ENCODE data around the gene AOC2. TPM values are rescaled to one million over a fixed set of nuclear protein-coding genes. Genes with fewer than 3 reads are reported as not detected.
"Not testable (repeated sequence)": the region's sequence is repeated elsewhere in the genome, so short reads cannot be mapped to it uniquely, and the experiment has no call there.

The AOC2 gene
- total and polyA plus RNA-seq, 2 of the 13 experiments (the other 11 are each of a cell fraction or from before 2014, with no cell fraction given): 1.2 to 3.3 TPM

DNA sequence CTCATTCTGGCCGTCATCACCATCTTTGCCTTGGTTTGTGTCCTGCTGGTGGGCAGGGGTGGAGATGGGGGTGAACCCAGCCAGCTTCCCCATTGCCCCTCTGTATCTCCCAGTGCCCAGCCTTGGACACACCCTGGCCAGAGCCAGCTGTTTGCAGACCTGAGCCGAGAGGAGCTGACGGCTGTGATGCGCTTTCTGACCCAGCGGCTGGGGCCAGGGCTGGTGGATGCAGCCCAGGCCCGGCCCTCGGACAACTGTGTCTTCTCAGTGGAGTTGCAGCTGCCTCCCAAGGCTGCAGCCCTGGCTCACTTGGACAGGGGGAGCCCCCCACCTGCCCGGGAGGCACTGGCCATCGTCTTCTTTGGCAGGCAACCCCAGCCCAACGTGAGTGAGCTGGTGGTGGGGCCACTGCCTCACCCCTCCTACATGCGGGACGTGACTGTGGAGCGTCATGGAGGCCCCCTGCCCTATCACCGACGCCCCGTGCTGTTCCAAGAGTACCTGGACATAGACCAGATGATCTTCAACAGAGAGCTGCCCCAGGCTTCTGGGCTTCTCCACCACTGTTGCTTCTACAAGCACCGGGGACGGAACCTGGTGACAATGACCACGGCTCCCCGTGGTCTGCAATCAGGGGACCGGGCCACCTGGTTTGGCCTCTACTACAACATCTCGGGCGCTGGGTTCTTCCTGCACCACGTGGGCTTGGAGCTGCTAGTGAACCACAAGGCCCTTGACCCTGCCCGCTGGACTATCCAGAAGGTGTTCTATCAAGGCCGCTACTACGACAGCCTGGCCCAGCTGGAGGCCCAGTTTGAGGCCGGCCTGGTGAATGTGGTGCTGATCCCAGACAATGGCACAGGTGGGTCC is 7.2 kb downstream of the AOC2 start:
- intact Hi-C loops (cut with micrococcal nuclease; ENCODE audit: unreplicated experiment): loop anchor here (2.0 kb wide), 1 partner anchor 15 kb away; no protein-coding TSS in a partner anchor
- 79% methylated on average over 13 of the region's 28 CpGs for whole genome bisulfite sequencing (ENCODE audit: low lambda C conversion rate)
- in situ Hi-C loops (cut with HindIII; ENCODE audit: extremely low pct_ligation_motif_present, low pct_unique_long_range_greater_than_20kb); H3K36me3 ChIP-seq (replicated peaks in 1 of 2; ENCODE audit: control insufficient read depth in 1 of 2, insufficient read depth in 2 of 2, low read length in 2 of 2); H3K27me3 ChIP-seq (ENCODE audit: control insufficient read depth in 1 of 2, insufficient read depth in 2 of 2, low read length in 2 of 2); BruUV-seq (replicated peaks); H3K9me3 ChIP-seq (ENCODE audit: low read length); H2AFZ ChIP-seq (ENCODE audit: low read length); FAIRE-seq; H3K79me2 ChIP-seq (ENCODE audit: insufficient read depth, low read length); DNase-seq (ENCODE audit: low spot score); CTCF ChIA-PET (ENCODE audit: low intra/inter-chr PET ratio, low total read pairs); H4K20me1 ChIP-seq (ENCODE audit: insufficient read depth, low read length); H3K27ac ChIP-seq (ENCODE audit: extremely low read length, insufficient read depth, low read length): not testable (repeated sequence)
- TF ChIP-seq, protein P1, sequence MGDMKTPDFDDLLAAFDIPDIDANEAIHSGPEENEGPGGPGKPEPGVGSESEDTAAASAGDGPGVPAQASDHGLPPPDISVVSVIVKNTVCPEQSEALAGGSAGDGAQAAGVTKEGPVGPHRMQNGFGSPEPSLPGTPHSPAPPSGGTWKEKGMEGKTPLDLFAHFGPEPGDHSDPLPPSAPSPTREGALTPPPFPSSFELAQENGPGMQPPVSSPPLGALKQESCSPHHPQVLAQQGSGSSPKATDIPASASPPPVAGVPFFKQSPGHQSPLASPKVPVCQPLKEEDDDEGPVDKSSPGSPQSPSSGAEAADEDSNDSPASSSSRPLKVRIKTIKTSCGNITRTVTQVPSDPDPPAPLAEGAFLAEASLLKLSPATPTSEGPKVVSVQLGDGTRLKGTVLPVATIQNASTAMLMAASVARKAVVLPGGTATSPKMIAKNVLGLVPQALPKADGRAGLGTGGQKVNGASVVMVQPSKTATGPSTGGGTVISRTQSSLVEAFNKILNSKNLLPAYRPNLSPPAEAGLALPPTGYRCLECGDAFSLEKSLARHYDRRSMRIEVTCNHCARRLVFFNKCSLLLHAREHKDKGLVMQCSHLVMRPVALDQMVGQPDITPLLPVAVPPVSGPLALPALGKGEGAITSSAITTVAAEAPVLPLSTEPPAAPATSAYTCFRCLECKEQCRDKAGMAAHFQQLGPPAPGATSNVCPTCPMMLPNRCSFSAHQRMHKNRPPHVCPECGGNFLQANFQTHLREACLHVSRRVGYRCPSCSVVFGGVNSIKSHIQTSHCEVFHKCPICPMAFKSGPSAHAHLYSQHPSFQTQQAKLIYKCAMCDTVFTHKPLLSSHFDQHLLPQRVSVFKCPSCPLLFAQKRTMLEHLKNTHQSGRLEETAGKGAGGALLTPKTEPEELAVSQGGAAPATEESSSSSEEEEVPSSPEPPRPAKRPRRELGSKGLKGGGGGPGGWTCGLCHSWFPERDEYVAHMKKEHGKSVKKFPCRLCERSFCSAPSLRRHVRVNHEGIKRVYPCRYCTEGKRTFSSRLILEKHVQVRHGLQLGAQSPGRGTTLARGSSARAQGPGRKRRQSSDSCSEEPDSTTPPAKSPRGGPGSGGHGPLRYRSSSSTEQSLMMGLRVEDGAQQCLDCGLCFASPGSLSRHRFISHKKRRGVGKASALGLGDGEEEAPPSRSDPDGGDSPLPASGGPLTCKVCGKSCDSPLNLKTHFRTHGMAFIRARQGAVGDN (CRISPR knock-in tag; IDR thresholded peaks at IDR 0.05): peak; percentile 58
- 0 out of 2 replicates have a peak, but pooled peaks have one; percentile 25 for TF ChIP-seq ZFX (CRISPR knock-in tag; IDR thresholded peaks at IDR 0.05; ENCODE audit: low read depth)
- TF ChIP-seq, protein P2, sequence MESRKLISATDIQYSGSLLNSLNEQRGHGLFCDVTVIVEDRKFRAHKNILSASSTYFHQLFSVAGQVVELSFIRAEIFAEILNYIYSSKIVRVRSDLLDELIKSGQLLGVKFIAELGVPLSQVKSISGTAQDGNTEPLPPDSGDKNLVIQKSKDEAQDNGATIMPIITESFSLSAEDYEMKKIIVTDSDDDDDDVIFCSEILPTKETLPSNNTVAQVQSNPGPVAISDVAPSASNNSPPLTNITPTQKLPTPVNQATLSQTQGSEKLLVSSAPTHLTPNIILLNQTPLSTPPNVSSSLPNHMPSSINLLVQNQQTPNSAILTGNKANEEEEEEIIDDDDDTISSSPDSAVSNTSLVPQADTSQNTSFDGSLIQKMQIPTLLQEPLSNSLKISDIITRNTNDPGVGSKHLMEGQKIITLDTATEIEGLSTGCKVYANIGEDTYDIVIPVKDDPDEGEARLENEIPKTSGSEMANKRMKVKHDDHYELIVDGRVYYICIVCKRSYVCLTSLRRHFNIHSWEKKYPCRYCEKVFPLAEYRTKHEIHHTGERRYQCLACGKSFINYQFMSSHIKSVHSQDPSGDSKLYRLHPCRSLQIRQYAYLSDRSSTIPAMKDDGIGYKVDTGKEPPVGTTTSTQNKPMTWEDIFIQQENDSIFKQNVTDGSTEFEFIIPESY (CRISPR knock-in tag; IDR thresholded peaks at IDR 0.05): peak; percentile 57; the same call in 1 of the 2 replicates
- TF ChIP-seq, protein P3, sequence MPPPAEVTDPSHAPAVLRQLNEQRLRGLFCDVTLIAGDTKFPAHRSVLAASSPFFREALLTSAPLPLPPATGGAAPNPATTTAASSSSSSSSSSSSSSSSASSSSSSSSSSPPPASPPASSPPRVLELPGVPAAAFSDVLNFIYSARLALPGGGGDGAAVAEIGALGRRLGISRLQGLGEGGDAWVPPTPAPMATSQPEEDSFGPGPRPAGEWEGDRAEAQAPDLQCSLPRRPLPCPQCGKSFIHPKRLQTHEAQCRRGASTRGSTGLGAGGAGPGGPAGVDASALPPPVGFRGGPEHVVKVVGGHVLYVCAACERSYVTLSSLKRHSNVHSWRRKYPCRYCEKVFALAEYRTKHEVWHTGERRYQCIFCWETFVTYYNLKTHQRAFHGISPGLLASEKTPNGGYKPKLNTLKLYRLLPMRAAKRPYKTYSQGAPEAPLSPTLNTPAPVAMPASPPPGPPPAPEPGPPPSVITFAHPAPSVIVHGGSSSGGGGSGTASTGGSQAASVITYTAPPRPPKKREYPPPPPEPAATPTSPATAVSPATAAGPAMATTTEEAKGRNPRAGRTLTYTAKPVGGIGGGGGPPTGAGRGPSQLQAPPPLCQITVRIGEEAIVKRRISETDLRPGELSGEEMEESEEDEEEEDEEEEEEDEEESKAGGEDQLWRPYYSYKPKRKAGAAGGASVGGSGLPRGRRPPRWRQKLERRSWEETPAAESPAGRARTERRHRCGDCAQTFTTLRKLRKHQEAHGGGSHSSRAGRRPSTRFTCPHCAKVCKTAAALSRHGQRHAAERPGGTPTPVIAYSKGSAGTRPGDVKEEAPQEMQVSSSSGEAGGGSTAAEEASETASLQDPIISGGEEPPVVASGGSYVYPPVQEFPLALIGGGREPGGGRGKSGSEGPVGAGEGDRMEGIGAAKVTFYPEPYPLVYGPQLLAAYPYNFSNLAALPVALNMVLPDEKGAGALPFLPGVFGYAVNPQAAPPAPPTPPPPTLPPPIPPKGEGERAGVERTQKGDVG (CRISPR knock-in tag; IDR thresholded peaks at IDR 0.05; ENCODE audit: borderline replicate concordance): peak; percentile 70; the same call in 1 of the 2 replicates
- H3K4me2 ChIP-seq (ENCODE audit: low read depth, low read length): peak overlapping the region; percentile 64
- peak; percentile 5; the same call in 1 of the 3 replicates for ATAC-seq
- H3K9ac ChIP-seq (ENCODE audit: insufficient read depth, low read depth, low read length): peak overlapping the region; percentile 26; the same call in 1 of the 2 replicates
- peak overlapping the region in 2 of 3 experiments; percentile 23 to 58; a peak in 2 of 6 replicates for H3K4me3 ChIP-seq (replicated peaks in 1 of 3; ENCODE audit: insufficient read depth in 1 of 3, low read depth in 2 of 3, low read length in 3 of 3)
- H3K4me1 ChIP-seq (ENCODE audit: insufficient read depth, low read length): peaks cover 76% of the 10 kb centered on the region
- POLR2A ChIA-PET: interaction anchor here (1.0 to 3.7 kb wide), 4 partner anchors 15 to 78 kb away, joined by 3 to 12 read pairs (median 5); no protein-coding TSS in a partner anchor

Data from HepG2 (cell line).